Naive B cell (primary cell): ENCODE data around the gene MMP24OS. TPM values are rescaled to one million over a fixed set of nuclear protein-coding genes. Genes with fewer than 3 reads are reported as not detected.
"Not testable (repeated sequence)": the region's sequence is repeated elsewhere in the genome, so short reads cannot be mapped to it uniquely, and the experiment has no call there.

Experiments
- ATAC-seq, 2 donors: fragments of 150-1000 bp; cut with Tn5 transposase; 2 replicates each; pipeline ENCODE4 v1.10.0; 2021; ENCODE audit warnings: low read depth in 2 of 2, mild to moderate bottlenecking in 2 of 2, moderate library complexity in 2 of 2
- DNase-seq: peaks from one replicate; pipeline ENCODE4 v3.0.0; 2022
- H3K27ac Mint-ChIP-seq, 6 donors: one replicate each; pipeline ENCODE4 v1.8.0; 2020 to 2022; ENCODE audit warnings: mild to moderate bottlenecking in 6 of 6, mixed read lengths in 6 of 6, moderate library complexity in 5 of 6, inconsistent platforms in 2 of 6
- H3K27me3 Mint-ChIP-seq, 3 donors: one replicate each; pipeline ENCODE4 v1.8.0; 2021 to 2022; ENCODE audit warnings: mixed read lengths in 3 of 3, mild to moderate bottlenecking in 1 of 3
- H3K36me3 Mint-ChIP-seq, 2 donors: one replicate each; pipeline ENCODE4 v1.8.0; 2020 to 2022; ENCODE audit warnings: mixed read lengths in 2 of 2, inconsistent platforms in 1 of 2, mild to moderate bottlenecking in 1 of 2
- H3K4me1 Mint-ChIP-seq, 3 donors: one replicate each; pipeline ENCODE4 v1.8.0; 2020 to 2022; ENCODE audit warnings: mixed read lengths in 3 of 3, inconsistent platforms in 1 of 3, mild to moderate bottlenecking in 1 of 3, moderate library complexity in 1 of 3
- H3K4me3 Mint-ChIP-seq, 8 donors: one replicate each; pipeline ENCODE4 v1.8.0; 2020 to 2022; ENCODE audit warnings: mild to moderate bottlenecking in 8 of 8, mixed read lengths in 8 of 8, moderate library complexity in 8 of 8, inconsistent platforms in 2 of 8
- H3K9me3 Mint-ChIP-seq, 7 donors: one replicate each; pipeline ENCODE4 v1.8.0; 2020 to 2022; ENCODE audit warnings: mixed read lengths in 7 of 7, mild to moderate bottlenecking in 5 of 7, inconsistent platforms in 2 of 7, moderate library complexity in 1 of 7
- polyA plus RNA-seq, 6 donors: library from polyadenylated mRNA; unstranded; fragments of 300-500 nt; fragmentation: Illumina TruSeq; gene quantifications; one replicate each; pipeline ENCODE4 v1.2.3, GENCODE V29; 2021; ENCODE audit warnings: low read depth in 6 of 6

MMP24OS gene
- polyA plus RNA-seq, 6 donors from 2014 or later: 3.7 to 14.1 (median 8.6) TPM

DNA sequence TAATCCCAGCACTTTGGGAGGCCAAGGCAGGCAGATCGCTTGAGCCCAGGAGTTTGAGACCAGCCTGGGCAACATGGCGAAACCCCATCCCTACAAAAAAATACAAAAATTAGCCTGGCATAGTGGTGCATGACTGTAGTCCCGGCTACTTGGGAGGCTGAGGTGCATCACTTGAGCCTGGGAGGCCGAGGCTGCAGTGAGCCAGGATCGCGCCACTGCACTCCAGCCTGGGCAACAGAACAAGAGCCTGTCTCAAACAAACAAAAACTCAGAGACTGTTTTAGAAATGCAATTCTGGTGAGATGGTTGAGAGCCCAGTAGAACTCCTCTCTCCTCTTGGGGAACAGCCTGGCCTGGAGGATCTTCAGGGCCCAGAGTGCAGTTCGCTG lies 37.7 kb upstream of the MMP24OS start:
- not testable (repeated sequence) for H3K4me1 Mint-ChIP-seq, H3K27me3 Mint-ChIP-seq, DNase-seq, H3K36me3 Mint-ChIP-seq, H3K4me3 Mint-ChIP-seq, H3K9me3 Mint-ChIP-seq, ATAC-seq
- H3K27ac Mint-ChIP-seq: peak overlapping the region in 2 of 6 donors; percentile 60 to 98

DNA sequence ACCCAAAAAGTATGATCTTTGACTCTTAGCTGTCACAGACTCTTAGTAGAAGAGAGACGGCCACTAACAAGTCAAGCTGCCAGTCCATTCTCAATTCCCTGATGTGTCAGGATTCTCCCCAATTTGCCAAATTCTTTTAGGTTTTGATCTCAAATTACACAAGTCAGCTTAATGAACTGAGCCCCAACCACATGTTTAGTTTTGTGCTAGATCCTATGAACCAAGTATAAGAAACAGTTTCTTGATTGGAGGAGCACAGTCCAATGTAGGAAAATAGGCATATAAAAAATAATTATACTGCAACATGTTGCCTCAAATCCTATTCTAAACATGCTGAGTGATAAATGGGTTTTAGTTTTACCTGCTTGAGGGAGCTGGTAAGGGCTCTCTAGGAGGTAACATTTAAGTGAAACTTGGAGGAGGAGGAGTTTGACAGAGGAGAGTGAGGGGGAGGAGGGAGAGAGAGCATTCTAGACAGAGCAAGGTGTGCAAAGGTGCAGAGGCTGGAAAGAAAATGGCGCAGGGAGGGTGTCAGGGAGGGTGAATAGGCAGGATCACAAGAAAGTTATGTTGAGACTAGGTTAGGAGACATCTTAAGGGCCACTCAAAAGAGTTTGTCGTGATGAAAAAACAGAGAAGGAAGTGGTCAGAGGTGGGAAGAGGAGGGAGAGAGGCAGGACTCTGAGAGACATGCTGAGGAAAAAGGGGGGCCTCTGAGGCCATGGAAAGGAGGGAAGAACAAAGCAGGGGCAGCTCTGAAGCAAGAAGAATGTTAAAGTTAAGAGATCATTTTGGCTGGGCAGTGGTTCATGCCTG lies 37.1 kb upstream of the MMP24OS start:
- Mint-ChIP-seq H3K36me3 (peaks cover 4 to 8% of the 10 kb centered on the region in 2 donors), H3K27me3 (no peaks in the 10 kb centered on the region), H3K9me3 (no peaks in the 10 kb centered on the region), H3K4me1 (peaks cover 0 to 7% (median 0%) of the 10 kb centered on the region in 3 donors), H3K4me3 (no peak overlapping the region), H3K27ac (peak overlapping the region in 4 of 6 donors; percentile 69 to 98 (median 84))
- no peak for DNase-seq
- no peak for ATAC-seq

DNA sequence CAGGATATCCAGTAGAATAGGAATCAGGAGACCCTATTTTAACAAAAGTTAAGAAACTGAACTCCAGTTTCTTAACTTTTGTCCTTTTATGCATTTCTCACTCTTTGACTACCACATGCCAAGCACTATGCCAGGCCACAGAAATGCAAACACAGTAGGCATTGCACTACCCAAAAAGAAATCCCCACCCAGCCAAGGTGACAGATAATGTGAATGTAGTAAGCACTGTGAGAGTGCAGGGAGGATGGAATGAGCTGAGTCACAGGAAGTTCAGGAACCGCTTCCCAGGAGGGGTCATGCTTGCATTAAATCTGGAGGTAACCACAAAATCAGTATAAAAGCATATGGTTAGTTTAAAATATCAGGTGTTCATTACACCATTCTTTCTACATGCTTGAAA lies 34.4 kb upstream of the MMP24OS start:
- Mint-ChIP-seq H3K4me1 (peaks cover 0 to 4% (median 0%) of the 10 kb centered on the region in 3 donors), H3K27me3 (no peaks in the 10 kb centered on the region), H3K4me3 (no peak overlapping the region), H3K36me3 (peaks cover 4 to 8% of the 10 kb centered on the region in 2 donors), H3K9me3 (no peaks in the 10 kb centered on the region), H3K27ac (no peak overlapping the region)
- ATAC-seq: no peak
- no peak for DNase-seq

DNA sequence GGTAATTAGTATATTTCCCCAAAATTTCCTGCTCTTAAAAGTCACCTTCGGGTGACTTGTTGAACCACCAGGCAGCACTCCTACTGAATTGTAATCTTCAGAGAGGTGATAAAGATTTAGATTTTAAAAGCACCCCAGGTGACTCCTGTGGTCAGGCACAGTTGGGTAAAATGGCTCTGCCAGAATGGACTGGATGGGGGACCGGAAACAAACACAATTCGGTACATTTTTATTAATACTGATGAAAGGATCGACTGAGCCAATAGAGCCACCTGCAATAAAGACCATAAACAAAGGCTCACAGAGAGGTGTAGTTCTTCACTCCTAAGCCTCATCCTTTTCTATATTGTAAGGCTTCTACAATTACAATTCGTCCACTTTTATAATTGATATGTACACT lies 33.9 kb upstream of the MMP24OS start:
- H3K9me3 Mint-ChIP-seq: no peaks in the 10 kb centered on the region
- H3K36me3 Mint-ChIP-seq: peaks cover 4 to 8% of the 10 kb centered on the region in 2 donors
- no peak for DNase-seq
- ATAC-seq: no peak
- no peak overlapping the region for H3K4me3 Mint-ChIP-seq
- no peaks in the 10 kb centered on the region for H3K27me3 Mint-ChIP-seq
- H3K27ac Mint-ChIP-seq: no peak overlapping the region
- peaks cover 0 to 4% (median 0%) of the 10 kb centered on the region in 3 donors for H3K4me1 Mint-ChIP-seq

DNA sequence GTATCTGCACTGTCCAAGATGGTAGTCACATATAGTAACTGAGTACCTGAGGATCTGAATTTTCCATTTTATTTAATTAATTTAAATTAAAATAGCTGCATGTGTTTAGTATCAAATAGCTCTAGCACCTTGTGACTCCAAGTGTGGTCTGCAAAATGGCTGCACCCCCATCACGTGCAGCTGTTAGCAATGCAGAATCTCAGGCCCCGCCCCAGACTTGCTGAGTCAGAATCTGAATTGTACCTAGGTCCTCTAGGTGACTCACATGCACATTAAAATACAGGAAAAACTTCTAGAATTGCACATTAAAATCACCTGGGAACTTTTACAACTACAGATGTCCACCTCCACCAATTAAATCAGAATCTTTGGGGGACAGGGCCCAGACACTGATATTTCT lies 33.5 kb upstream of the MMP24OS start:
- H3K4me3 Mint-ChIP-seq: no peak overlapping the region
- H3K9me3 Mint-ChIP-seq: no peaks in the 10 kb centered on the region
- ATAC-seq (no peak), DNase-seq (no peak)
- H3K36me3 Mint-ChIP-seq: peaks cover 4 to 8% of the 10 kb centered on the region in 2 donors
- H3K27me3 Mint-ChIP-seq: no peaks in the 10 kb centered on the region
- no peak overlapping the region for H3K27ac Mint-ChIP-seq
- peaks cover 0 to 4% (median 0%) of the 10 kb centered on the region in 3 donors for H3K4me1 Mint-ChIP-seq

DNA sequence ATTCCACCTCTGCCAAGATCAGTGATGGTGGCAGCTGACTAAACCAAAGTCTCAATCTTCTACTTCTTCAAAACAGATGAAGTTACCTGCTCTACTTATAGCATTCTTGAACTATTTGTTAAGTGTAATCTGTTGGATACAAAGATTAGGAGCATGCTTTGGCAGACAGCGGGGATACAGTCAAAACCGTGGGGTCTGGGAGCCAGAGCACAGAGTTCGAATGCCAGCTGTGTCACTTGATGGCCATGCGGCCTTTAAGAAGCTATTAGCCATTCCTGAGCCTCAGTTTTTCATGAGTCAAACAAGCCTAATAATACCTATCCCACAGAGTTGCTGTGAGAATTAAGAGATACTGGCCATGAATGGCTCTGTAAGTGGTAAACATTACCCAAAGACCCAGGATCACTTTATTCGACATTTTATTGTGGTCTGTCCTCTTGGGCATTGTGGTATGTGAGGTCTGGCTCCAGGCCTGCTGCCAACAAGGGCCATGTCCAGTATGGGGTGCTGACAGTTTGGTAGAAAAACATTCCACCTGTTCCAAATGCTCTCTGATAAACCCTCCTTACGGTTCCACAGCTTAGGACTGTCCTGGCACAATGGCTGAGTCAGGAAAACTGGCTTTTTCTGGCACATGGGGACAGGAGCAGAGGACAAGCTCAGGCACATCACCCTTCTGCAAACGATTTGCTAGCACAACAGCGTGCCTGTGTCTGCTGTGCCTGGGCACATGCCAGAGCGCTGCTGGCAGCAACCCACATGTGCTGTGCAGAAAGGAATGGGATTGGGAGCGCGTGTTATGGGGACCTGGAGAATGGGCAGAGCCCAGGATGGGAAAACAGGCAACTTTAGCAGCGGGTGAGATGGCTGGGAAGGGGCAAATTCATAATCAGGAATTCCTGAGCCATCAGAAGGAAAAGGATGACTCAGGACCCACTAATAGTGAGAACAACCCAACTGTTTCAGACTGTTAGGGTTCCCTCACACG lies 30.0 kb upstream of the MMP24OS start:
- no peak overlapping the region for H3K4me3 Mint-ChIP-seq
- ATAC-seq (no peak), DNase-seq (no peak)
- H3K4me1 Mint-ChIP-seq: peaks cover 7 to 16% (median 8%) of the 10 kb centered on the region in 3 donors
- H3K36me3 Mint-ChIP-seq: peaks cover 0 to 7% of the 10 kb centered on the region in 2 donors
- H3K27me3 Mint-ChIP-seq: no peaks in the 10 kb centered on the region
- no peaks in the 10 kb centered on the region for H3K9me3 Mint-ChIP-seq
- no peak overlapping the region for H3K27ac Mint-ChIP-seq

DNA sequence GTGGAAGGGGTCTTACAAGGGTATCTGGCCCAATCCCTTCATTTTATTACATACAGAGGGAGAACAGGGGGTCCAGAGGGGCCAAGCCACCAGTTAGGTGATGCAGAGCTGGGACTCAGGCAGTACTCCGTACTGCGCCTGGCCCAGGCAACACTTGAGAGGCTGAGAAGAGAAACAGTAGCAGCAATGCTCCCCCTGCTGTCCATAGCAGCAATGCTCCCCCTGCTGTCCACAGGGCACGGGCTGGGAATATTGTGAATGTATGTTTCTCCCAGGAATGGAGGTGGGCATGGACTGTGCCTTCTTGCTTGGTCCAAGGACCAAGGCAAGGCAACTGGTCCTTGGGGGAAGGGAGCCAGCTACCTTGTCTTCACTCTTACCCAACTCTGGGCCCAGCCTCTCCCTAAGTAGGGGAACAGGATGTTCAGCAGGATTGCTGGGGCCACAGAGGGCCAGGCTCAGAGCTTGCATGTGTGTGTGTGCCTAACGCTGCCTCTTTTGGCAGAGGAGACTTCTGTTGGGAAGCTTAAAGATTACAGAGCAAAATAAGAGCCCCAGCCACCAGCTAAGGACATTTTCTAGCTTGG lies 29.1 kb upstream of the MMP24OS start:
- Mint-ChIP-seq H3K27ac (peak overlapping the region in 4 of 6 donors; percentile 21 to 45 (median 34)), H3K9me3 (no peaks in the 10 kb centered on the region), H3K4me1 (peaks cover 7 to 16% (median 8%) of the 10 kb centered on the region in 3 donors), H3K27me3 (no peaks in the 10 kb centered on the region), H3K36me3 (no peaks in the 10 kb centered on the region), H3K4me3 (no peak overlapping the region)
- ATAC-seq (no peak), DNase-seq (no peak)

DNA sequence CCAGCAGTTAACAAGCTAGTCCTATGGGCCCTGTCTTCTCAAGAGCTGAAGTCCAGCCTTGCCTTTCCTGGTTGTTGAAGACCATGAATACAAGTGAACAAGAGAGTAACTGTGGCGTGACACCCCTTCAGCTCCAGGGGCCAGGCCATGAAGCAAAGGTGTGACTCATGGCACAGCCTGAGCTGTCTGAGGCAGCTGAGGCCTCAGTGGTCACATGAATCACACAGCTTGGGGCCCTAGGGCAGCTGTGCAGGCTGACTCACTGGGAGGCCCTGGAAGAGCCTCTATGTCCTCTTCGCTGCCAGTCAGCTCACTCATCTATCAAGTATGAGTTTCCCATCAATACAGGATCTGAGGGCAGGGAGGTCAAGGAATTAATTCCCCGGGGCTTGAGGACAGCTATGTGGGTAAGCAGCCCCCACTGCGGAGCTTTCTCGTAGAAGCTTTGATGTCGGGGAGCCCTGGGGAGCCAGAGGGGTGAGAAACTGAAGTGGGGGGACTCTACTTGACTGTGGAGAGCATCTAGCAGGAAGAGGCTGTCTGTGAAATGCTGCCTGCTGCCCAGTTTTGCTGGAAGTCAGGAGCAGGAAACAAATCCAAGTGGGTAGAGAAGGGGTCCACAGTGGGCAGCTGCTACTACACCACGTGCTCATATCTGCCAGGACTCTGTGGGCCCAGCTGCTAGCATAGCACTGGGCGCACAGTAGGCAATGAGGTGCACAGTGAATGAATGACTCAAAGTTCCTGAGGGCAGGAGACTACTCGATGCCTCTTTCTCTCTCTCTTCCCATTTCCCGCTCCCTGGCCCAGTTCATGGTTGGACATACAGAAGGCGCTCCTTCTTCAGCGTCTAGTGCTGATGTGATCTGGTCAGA lies 28.0 kb upstream of the MMP24OS start:
- DNase-seq: no peak
- no peak overlapping the region for H3K4me3 Mint-ChIP-seq
- peaks cover 7 to 16% (median 8%) of the 10 kb centered on the region in 3 donors for H3K4me1 Mint-ChIP-seq

DNA sequence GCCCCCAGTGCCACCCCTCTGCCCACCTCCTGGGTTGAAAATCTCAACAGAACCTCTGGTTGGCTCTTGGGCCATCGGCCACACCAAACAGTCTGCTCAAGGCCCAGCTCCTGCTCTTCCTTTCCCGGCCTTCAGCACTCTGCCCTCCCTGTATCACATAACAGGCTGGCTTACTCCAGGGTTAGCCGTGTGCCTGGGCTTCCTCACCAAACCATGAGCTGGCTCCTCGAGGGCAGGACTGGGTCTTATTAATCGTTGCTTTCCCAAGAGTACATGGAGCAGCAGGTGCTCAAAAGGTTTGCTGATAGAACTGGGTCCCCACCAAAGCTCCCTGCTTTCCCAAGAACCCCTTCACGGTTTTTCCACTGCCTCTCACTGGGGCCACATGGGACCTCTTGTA lies 27.0 kb upstream of the MMP24OS start:
- no peaks in the 10 kb centered on the region for H3K36me3 Mint-ChIP-seq
- H3K4me3 Mint-ChIP-seq: peak overlapping the region in 1 of 8 donors; percentile 74
- H3K9me3 Mint-ChIP-seq: no peaks in the 10 kb centered on the region
- DNase-seq: no peak
- H3K27ac Mint-ChIP-seq: peak overlapping the region in 3 of 6 donors; percentile 18 to 84 (median 72)
- no peaks in the 10 kb centered on the region for H3K27me3 Mint-ChIP-seq
- ATAC-seq: no peak
- H3K4me1 Mint-ChIP-seq: peaks cover 7 to 16% (median 9%) of the 10 kb centered on the region in 3 donors

More for the DNA sequence above, 28.0 kb upstream of the MMP24OS start:
- ATAC-seq: no peak
- H3K27me3 Mint-ChIP-seq: no peaks in the 10 kb centered on the region
- H3K27ac Mint-ChIP-seq: peak overlapping the region in 2 of 6 donors; percentile 50 to 61
- no peaks in the 10 kb centered on the region for H3K9me3 Mint-ChIP-seq
- no peaks in the 10 kb centered on the region for H3K36me3 Mint-ChIP-seq

DNA sequence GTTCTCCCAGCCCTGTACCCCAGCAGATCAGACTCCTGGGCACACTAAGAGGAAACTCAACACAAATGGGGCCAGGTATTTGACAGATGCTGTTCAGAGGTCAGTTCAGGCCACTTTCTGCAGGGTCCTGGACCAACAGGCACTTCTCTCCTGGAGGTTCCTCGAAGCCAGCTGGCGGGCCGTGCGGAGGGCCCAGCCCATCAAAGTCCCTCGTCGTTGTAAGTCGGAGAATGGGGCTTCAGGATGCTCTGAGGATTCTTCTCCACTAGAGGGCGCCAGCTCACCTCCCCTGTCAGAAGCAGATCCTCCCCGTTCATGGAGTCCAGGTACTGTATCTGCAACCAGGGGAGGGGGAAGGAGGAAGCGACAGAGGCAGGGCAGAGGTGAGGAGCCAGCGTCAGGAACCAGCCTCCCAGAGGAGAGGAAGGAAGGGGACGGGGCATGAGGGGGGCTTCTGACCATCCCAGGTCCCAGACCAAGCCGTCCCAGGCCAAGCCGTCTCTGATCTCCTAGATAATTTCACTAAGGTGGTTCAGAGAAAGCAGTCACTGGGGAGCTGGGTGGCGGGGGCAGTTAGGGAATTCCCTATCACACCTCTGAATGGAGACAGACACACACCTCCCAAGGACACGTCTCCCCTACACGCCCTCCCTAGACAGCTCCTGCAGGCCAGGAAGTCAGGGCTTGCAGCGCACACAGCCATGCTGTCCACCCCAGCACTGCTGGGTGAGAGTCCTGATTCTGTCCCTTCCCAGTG lies 26.0 kb upstream of the MMP24OS start:
- no peaks in the 10 kb centered on the region for H3K9me3 Mint-ChIP-seq
- no peak overlapping the region for H3K4me3 Mint-ChIP-seq
- ATAC-seq: peak; percentile 95 to 96
- DNase-seq: peak; percentile 74
- no peaks in the 10 kb centered on the region for H3K36me3 Mint-ChIP-seq
- H3K27me3 Mint-ChIP-seq: no peaks in the 10 kb centered on the region
- peaks cover 7 to 17% (median 13%) of the 10 kb centered on the region in 3 donors for H3K4me1 Mint-ChIP-seq
- peak overlapping the region in 4 of 6 donors; percentile 24 to 66 (median 36) for H3K27ac Mint-ChIP-seq

DNA sequence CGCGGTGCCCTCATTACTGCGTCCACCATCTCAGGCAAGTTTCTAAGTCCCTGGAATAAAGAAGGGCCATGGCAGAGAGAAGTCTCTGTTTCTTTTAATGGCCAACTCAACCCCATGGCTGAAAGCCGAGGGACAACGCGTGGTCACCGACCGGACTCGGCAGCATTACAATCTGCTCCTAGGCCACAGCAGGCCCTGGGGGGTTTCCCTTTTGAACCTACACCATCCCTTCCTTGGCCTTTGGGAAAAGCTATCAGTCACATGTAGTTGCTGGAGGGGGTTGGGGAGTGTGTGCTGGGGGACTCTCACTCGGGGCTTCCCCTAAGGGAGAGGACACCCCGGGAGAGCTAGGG lies 25.4 kb upstream of the MMP24OS start:
- no peaks in the 10 kb centered on the region for H3K36me3 Mint-ChIP-seq
- no peak for ATAC-seq
- no peak overlapping the region for H3K4me3 Mint-ChIP-seq
- H3K27ac Mint-ChIP-seq: peak overlapping the region in 2 of 6 donors; percentile 26 to 44
- H3K4me1 Mint-ChIP-seq: peaks cover 7 to 21% (median 17%) of the 10 kb centered on the region in 3 donors
- H3K9me3 Mint-ChIP-seq: no peaks in the 10 kb centered on the region
- no peaks in the 10 kb centered on the region for H3K27me3 Mint-ChIP-seq
- no peak for DNase-seq
